Liver (tissue), 9 donors: Measurements from ENCODE around the gene KCP. TPM values are rescaled to one million over a fixed set of nuclear protein-coding genes. Genes with fewer than 3 reads are reported as not detected.

ENCODE experiments used
- DNase-seq: peaks from one replicate; pipeline ENCODE4 v3.0.0-alpha.2; 2017; ENCODE audit warnings: low spot score
- H3K27ac ChIP-seq, 2 donors: one replicate each; pipeline ENCODE4 v1.7.0; 2013; ENCODE audit warnings: inconsistent platforms in 2 of 2, low read length in 2 of 2, control low read depth in 1 of 2, low read depth in 1 of 2, mild to moderate bottlenecking in 1 of 2
- H3K27me3 ChIP-seq, 4 donors: one replicate each; pipeline versions ENCODE4 v1.6.1 to v1.7.0; 2013; ENCODE audit warnings: low read length in 3 of 4, inconsistent platforms in 1 of 4, mild to moderate bottlenecking in 1 of 4, moderate library complexity in 1 of 4; ENCODE audit not compliant: control insufficient read depth in 4 of 4, insufficient read depth in 4 of 4
- H3K36me3 ChIP-seq, 4 donors: one replicate each; pipeline versions ENCODE4 v1.6.1 to v1.7.0; 2013; ENCODE audit warnings: low read length in 3 of 4, mild to moderate bottlenecking in 3 of 4, low read depth in 1 of 4, moderate library complexity in 1 of 4; ENCODE audit not compliant: control insufficient read depth in 4 of 4, insufficient read depth in 3 of 4
- H3K4me1 ChIP-seq, 4 donors: one replicate each; pipeline versions ENCODE4 v1.6.1 to v1.7.0; 2013; ENCODE audit warnings: low read length in 3 of 4, mild to moderate bottlenecking in 3 of 4, moderate library complexity in 1 of 4; ENCODE audit not compliant: control insufficient read depth in 4 of 4, insufficient read depth in 4 of 4
- H3K4me3 ChIP-seq, 3 donors: one replicate each; pipeline versions ENCODE4 v1.6.1 to v1.7.0; 2013; ENCODE audit warnings: low read length in 3 of 3, control low read depth in 1 of 3, low read depth in 1 of 3, mild to moderate bottlenecking in 1 of 3
- H3K9ac ChIP-seq, 2 donors: one replicate each; pipeline ENCODE4 v1.7.0; 2013; ENCODE audit warnings: low read length in 2 of 2, mild to moderate bottlenecking in 2 of 2, moderate library complexity in 2 of 2, control low read depth in 1 of 2, low read depth in 1 of 2
- H3K9me3 ChIP-seq, 4 donors: one replicate each; pipeline versions ENCODE4 v1.6.1 to v1.7.0; 2013; ENCODE audit warnings: low read length in 3 of 4; ENCODE audit not compliant: control insufficient read depth in 4 of 4
- ATF3 ChIP-seq: IDR thresholded peaks from 2 replicates; pipeline ENCODE4 v1.6.1; 2016; ENCODE audit warnings: antibody characterized with exemption
- CTCF ChIP-seq: fragments of 150-350 bp; IDR thresholded peaks from 2 replicates; pipeline ENCODE4 v1.5.1; 2017; ENCODE audit warnings: improper control_type of control experiment, low read depth, low read length; ENCODE audit not compliant: missing input control
- EGR1 ChIP-seq, 2 donors: IDR thresholded peaks; 2 replicates each; pipeline ENCODE4 v1.6.1; 2016 to 2018; ENCODE audit warnings: antibody characterized with exemption in 2 of 2, low read depth in 2 of 2
- FOXA1 ChIP-seq: IDR thresholded peaks from 2 replicates; pipeline ENCODE4 v1.6.1; 2016; ENCODE audit warnings: antibody characterized with exemption
- GABPA ChIP-seq, 2 donors: IDR thresholded peaks in 1 of 2; conservative IDR thresholded peaks in 1 of 2; 2 replicates each; pipeline ENCODE4 v1.6.1; 2016; ENCODE audit warnings: antibody characterized with exemption in 2 of 2, mild to moderate bottlenecking in 1 of 2, moderate library complexity in 1 of 2
- HNF4A ChIP-seq, 2 donors: conservative IDR thresholded peaks; 2 replicates each; pipeline ENCODE4 v1.6.1; 2016; ENCODE audit warnings: antibody characterized with exemption in 2 of 2, mild to moderate bottlenecking in 2 of 2
- HNF4G ChIP-seq: IDR thresholded peaks from 2 replicates; pipeline ENCODE4 v1.6.1; 2016; ENCODE audit warnings: antibody characterized with exemption
- JUND ChIP-seq, 2 donors: IDR thresholded peaks; 2 replicates each; pipeline ENCODE4 v1.6.1; 2016; ENCODE audit warnings: antibody characterized with exemption in 2 of 2
- MAX ChIP-seq: IDR thresholded peaks from 2 replicates; pipeline ENCODE4 v1.6.1; 2016; ENCODE audit warnings: antibody characterized with exemption
- NR2F2 ChIP-seq: IDR thresholded peaks from 2 replicates; pipeline ENCODE4 v1.6.1; 2016; ENCODE audit warnings: antibody characterized with exemption
- RAD21 ChIP-seq, 2 donors: IDR thresholded peaks; 2 replicates each; pipeline ENCODE4 v1.6.1; 2016; ENCODE audit warnings: antibody characterized with exemption in 2 of 2, mild to moderate bottlenecking in 2 of 2
- REST ChIP-seq: IDR thresholded peaks from 2 replicates; pipeline ENCODE4 v1.6.1; 2016; ENCODE audit warnings: antibody characterized with exemption, mild to moderate bottlenecking
- RXRA ChIP-seq, 2 donors: IDR thresholded peaks; 2 replicates each; pipeline ENCODE4 v1.6.1; 2017 to 2018; ENCODE audit warnings: antibody characterized with exemption in 2 of 2, mild to moderate bottlenecking in 1 of 2
- SP1 ChIP-seq: IDR thresholded peaks from 2 replicates; pipeline ENCODE4 v1.6.1; 2018; ENCODE audit warnings: antibody characterized with exemption, mild to moderate bottlenecking
- TAF1 ChIP-seq: conservative IDR thresholded peaks from 2 replicates; pipeline ENCODE4 v1.6.1; 2016; ENCODE audit warnings: antibody characterized with exemption, mild to moderate bottlenecking
- YY1 ChIP-seq: IDR thresholded peaks from 2 replicates; pipeline ENCODE4 v1.6.1; 2016; ENCODE audit warnings: antibody characterized with exemption, mild to moderate bottlenecking
- ZBTB33 ChIP-seq: IDR thresholded peaks from 2 replicates; pipeline ENCODE4 v1.6.1; 2016; ENCODE audit warnings: antibody characterized with exemption
- WGBS: extraction: QIAGEN DNeasy Blood & Tissue Kit; methylation state at CpG from one replicate; pipeline ENCODE4 v1.1.7; 2013; 5-methylcytosine and 5-hydroxymethylcytosine counted together
- polyA plus RNA-seq, 2 donors: library from polyadenylated mRNA; stranded (reverse) in 1 of 2; unstranded in 1 of 2; fragments of 200-250 nt in 1 of 2; fragments of >200 nt in 1 of 2; fragmentation: Nextera tagmentation in 1 of 2; extraction: Ambion mirVana in 1 of 2; gene quantifications; one replicate each; pipeline versions ENCODE4 v1.2.1 to v1.2.3, GENCODE V29; 2013 to 2015
- total RNA-seq, 2 donors: library from RNA; depleted of rRNA; stranded (reverse); fragments of >200 nt; gene quantifications; one replicate each; pipeline ENCODE4 v1.2.3, GENCODE V29; 2014
- donor health status: healthy.
- donor health status: healthy.
- donor health status: healthy.
- donor health status: healthy.
- donor health status: healthy.

Gene KCP
- total and polyA plus RNA-seq, 4 donors: 0.02 to 0.08 (median 0.05) TPM; not detected in 1

GRCh38 chr7:128830231-128831177, 80.0 kb downstream of the KCP start, which contains the start of gene FLNC:
Gene FLNC, plus strand, starts transcription at chr7:128830406. Its CDS starts 232 bp downstream, at chr7:128830638.
- peaks cover 3 to 13% (median 7%) of the 10 kb centered on the region in 4 donors for H3K4me1 ChIP-seq
- peaks cover 0 to 5% (median 0%) of the 10 kb centered on the region in 4 donors for H3K27me3 ChIP-seq
- H3K4me3 ChIP-seq: peak within 1 kb of the TSS in 2 of 3 donors; percentile 6 to 39
- no peak for TF ChIP-seq YY1
- TF ChIP-seq HNF4G: no peak
- no peak for TF ChIP-seq REST
- TF ChIP-seq JUND (IDR thresholded peaks at IDR 0.05): no peak
- TF ChIP-seq HNF4A (conservative IDR thresholded peaks at IDR 0.05): no peak
- TF ChIP-seq GABPA (IDR thresholded peaks at IDR 0.05 in 1 of 2, conservative IDR thresholded peaks at IDR 0.05 in 1 of 2): no peak
- no peak for TF ChIP-seq RXRA (IDR thresholded peaks at IDR 0.05)
- no peak for DNase-seq
- no peak within 1 kb of the TSS for H3K27ac ChIP-seq
- WGBS: 4% methylated on average over 109 of the region's 109 CpGs
- H3K9me3 ChIP-seq: no peaks in the 10 kb centered on the region
- no peaks in the 10 kb centered on the region for H3K36me3 ChIP-seq
- no peak within 1 kb of the TSS for H3K9ac ChIP-seq

GRCh38 chr7:128829391-128830166, 80.9 kb downstream of the KCP start:
- Histone ChIP-seq H3K9ac (no peak overlapping the region), H3K27me3 (peaks cover 0 to 5% (median 0%) of the 10 kb centered on the region in 4 donors), H3K36me3 (no peaks in the 10 kb centered on the region), H3K4me1 (peaks cover 3 to 13% (median 7%) of the 10 kb centered on the region in 4 donors), H3K27ac (no peak overlapping the region), H3K9me3 (no peaks in the 10 kb centered on the region), H3K4me3 (peak overlapping the region in 1 of 3 donors; percentile 39)
- no peak for DNase-seq
- WGBS: 28% methylated on average over 13 of the region's 13 CpGs
- TF ChIP-seq NR2F2 (no peak), YY1 (no peak), RXRA (IDR thresholded peaks at IDR 0.05) (no peak), ZBTB33 (no peak), REST (no peak), GABPA (IDR thresholded peaks at IDR 0.05 in 1 of 2, conservative IDR thresholded peaks at IDR 0.05 in 1 of 2) (no peak), JUND (IDR thresholded peaks at IDR 0.05) (no peak), SP1 (no peak), HNF4G (no peak), EGR1 (IDR thresholded peaks at IDR 0.05; ENCODE audit: low read depth in 2 of 2) (no peak), CTCF (no peak), HNF4A (conservative IDR thresholded peaks at IDR 0.05) (no peak), ATF3 (no peak), FOXA1 (no peak), MAX (no peak), TAF1 (no peak), RAD21 (IDR thresholded peaks at IDR 0.05) (no peak)
